Measurements from ENCODE around the gene KDM2B. TPM values are rescaled to one million over a fixed set of nuclear protein-coding genes. Genes with fewer than 3 reads are reported as not detected.

KDM2B gene
- total and polyA plus RNA-seq, 2 experiments from 2014 or later = 59.4 to 161 TPM

GRCh38 chr12:121575952-121576625, 4.7 kb downstream of the KDM2B start (continued):
- TF ChIP-seq NANOG (IDR thresholded peaks at IDR 0.05; ENCODE audit: borderline replicate concordance) (no peak), JUNB (IDR thresholded peaks at IDR 0.05; ENCODE audit: unreplicated experiment) (no peak), STAT1 (IDR thresholded peaks at IDR 0.05; ENCODE audit: unreplicated experiment) (no peak), POLR2AphosphoS5 (IDR thresholded peaks at IDR 0.05; ENCODE audit: low read depth) (no peak), EZH2 (IDR thresholded peaks at IDR 0.05; ENCODE audit: low read depth, unreplicated experiment) (no peak), ZNF114 (CRISPR knock-in tag; IDR thresholded peaks at IDR 0.05) (no peak)

- peaks cover 81% of the 10 kb centered on the region for H3K79me2 ChIP-seq (replicated peaks; ENCODE audit: insufficient read depth)
- H3K4me3 ChIP-seq = no peak overlapping the region
- ATAC-seq (no peak), DNase-seq (ENCODE audit: low spot score) (no peak)
- peaks cover 29% of the 10 kb centered on the region for H4K20me1 ChIP-seq (replicated peaks; ENCODE audit: insufficient read depth)
- H3K27me3 ChIP-seq (ENCODE audit: insufficient read depth) = no peaks in the 10 kb centered on the region
- Mint-ChIP-seq H3K36me3 (ENCODE audit: low read depth) (peaks cover 70% of the 10 kb centered on the region), H3K4me3 (peak overlapping the region; percentile 90), H3K27ac (peak overlapping the region; percentile 99), H3K27me3 (ENCODE audit: insufficient read depth, low read depth, poor library complexity) (peaks cover 16% of the 10 kb centered on the region), H3K9me3 (no peaks in the 10 kb centered on the region), H3K4me1 (peaks cover 41% of the 10 kb centered on the region)
- no peaks in the 10 kb centered on the region for H3K9me2 ChIP-seq (ENCODE audit: insufficient read depth)
- H3K4me2 ChIP-seq = peak overlapping the region; percentile 97
- peaks cover 53% of the 10 kb centered on the region for H3K36me3 ChIP-seq (ENCODE audit: insufficient read depth)
- H2AFZ ChIP-seq = no peak overlapping the region
- peaks cover 53% of the 10 kb centered on the region for H3F3A ChIP-seq (replicated peaks; ENCODE audit: low read depth)
- H3K27ac ChIP-seq (ENCODE audit: low read depth) = peak overlapping the region; percentile 100
- peaks cover 20% of the 10 kb centered on the region for H3K4me1 ChIP-seq (ENCODE audit: insufficient read depth)
- TF ChIP-seq EZH2phosphoT487 (IDR thresholded peaks at IDR 0.05; ENCODE audit: unreplicated experiment) (no peak), ZNF331 (CRISPR knock-in tag; IDR thresholded peaks at IDR 0.05; ENCODE audit: low read depth) (no peak), ZNF114 (CRISPR knock-in tag; IDR thresholded peaks at IDR 0.05) (no peak), STAT1 (IDR thresholded peaks at IDR 0.05; ENCODE audit: unreplicated experiment) (no peak), NANOG (IDR thresholded peaks at IDR 0.05; ENCODE audit: borderline replicate concordance) (no peak), CTCF (conservative IDR thresholded peaks at IDR 0.05; ENCODE audit: low read depth in 2 of 2) (no peak), REST (IDR thresholded peaks at IDR 0.05; ENCODE audit: unreplicated experiment) (no peak), JUNB (IDR thresholded peaks at IDR 0.05; ENCODE audit: unreplicated experiment) (no peak), ETS1 (IDR thresholded peaks at IDR 0.05) (no peak), ZNF462 (CRISPR knock-in tag; IDR thresholded peaks at IDR 0.05) (no peak), EZH2 (IDR thresholded peaks at IDR 0.05; ENCODE audit: low read depth, unreplicated experiment) (no peak)
Observed at GRCh38 chr12:121575051-121575450, 5.8 kb downstream of the KDM2B start.

All from GM23338 (cell line).